HG03442 (cell line): ENCODE measurements around the gene ASCC1.
"Not testable (repeated sequence)": the region's sequence is repeated elsewhere in the genome, so short reads cannot be mapped to it uniquely, and the experiment has no call there.

Source experiments
- ATAC-seq: cut with Tn5 transposase; IDR thresholded peaks from one replicate; pipeline ENCODE4 v1.9.1; 2021; ENCODE audit warnings: mild to moderate bottlenecking, moderate library complexity; ENCODE audit not compliant: unreplicated experiment

Gene ASCC1

DNA sequence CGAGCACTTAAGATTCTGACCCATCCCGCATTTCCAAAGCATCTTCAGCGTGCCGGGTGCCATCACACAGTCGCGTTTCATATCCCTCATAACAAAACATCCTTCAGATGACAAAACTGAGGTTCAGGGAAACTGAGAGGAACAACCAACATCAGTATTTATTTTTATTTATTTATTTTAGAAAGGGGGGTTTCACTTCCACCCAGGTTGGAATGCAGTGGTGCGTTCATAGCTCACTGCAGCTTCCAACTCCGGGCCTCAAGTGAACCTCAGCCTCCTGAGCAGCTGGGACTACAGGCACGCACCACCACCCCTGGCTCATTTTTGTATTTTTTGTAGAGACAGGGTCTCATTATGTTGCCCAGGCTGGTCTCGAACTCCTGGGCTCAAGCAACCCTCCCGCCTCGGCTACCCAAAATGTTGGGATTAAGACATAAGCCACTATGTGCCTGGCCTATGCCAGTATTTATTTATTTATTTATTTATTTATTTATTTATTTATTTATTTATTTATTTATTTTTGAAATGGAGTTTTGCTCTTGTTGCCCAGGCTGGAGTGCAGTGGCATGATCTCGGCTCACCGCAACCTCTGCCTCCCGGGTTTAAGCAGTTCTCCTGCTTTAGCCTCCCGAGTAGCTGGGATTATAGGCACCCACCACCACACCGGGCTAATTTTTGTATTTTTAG, 33.2 kb upstream of the ASCC1 start:
- not testable (repeated sequence) for ATAC-seq

DNA sequence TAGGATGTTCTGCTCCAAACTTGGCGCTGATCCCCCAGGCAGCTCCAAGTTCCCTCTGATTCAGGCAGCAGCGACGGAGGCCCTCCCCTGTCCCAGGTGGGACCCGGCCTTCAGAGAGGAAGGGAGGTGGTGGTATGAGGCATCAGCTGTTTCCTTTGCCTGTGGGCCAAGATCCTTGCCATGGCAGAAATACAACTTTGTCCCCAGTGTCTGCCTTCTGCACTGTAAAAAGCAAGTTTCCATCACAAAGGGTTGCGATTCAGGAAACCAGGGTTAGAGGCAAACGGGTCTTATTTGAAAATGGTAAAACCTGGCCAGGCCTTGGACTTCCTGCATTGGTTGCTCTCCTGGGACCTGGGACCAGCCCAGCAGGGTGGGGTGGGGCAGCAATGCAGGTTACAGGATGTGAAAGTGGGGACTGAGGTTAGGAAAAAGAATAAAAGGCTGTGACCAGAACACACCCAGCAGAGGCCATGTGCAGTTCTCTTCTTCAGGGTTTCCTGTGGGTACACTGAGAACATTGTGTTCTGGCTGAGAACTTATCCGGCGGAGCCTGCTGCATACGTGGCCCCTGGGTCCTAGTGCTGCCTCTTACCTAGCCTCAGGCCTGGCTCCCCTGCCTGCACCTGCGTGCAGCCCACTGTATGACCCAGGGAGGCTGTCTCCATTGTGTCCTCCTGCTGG, 32.5 kb upstream of the ASCC1 start:
- ATAC-seq = peak; percentile 78

GRCh38 chr10:72245949-72246525, 30.0 kb upstream of the ASCC1 start:
- ATAC-seq = no peak

GRCh38 chr10:72244573-72245038, 28.5 kb upstream of the ASCC1 start:
- ATAC-seq = no peak

DNA sequence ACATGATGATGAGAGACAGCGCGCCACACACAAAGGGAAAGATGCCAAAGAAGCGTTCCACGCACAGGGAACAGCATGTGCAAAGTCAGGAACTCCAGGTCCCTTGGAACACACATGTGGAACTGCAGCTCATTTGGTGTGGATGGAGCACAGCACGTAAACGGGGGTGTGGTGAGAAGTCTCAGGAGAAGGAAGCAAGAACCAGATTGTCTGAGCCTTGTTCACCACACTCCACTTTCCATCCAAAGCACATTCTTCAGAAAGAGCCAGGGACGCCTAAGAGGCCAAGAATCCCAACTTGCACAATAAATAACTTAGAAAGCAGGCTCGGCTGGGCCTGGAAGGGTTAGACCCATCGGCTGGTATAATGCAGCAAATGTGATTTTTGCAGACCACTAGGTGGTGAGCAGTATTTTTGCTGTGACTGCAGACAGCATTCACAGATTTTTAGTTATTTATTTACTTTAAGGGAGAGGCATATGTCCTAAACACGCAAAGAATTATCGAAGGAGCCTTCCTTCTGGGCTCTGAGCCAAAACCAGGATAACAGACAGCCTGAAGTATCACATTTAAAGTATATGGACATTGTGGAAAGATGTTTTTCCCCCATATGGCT, 27.9 kb upstream of the ASCC1 start:
- no peak for ATAC-seq

GRCh38 chr10:72242675-72243074, 26.6 kb upstream of the ASCC1 start:
- ATAC-seq = no peak

DNA sequence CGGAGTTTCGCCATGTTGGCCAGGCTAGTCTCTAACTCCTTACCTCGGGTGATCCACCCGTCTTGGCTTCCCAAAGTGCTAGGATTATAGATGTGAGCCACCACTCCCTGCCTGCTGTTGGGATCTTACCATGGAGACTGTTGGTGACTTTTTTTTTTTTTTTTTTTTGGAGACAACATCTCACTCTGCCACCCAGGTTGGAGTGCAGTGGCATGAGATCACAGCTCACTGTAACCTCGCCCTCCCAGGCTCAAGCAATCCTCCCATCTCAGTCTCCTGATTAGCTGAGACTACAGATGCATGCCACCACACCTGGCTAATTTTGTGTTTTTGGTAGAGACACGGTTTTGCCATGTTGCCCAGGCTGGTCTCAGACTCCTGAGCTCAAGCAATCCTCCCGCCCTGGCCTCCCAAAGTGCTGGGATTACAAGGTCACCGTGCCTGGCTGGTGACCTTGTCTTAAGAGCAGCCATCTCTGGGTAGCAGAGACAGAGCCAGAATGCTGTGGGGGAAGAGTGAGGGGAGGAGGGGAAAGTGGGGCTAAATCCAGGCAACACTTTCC, 25.7 kb upstream of the ASCC1 start:
- ATAC-seq = no peak

- ATAC-seq = no peak
These were observed 24.3 kb upstream of the ASCC1 start for GRCh38 chr10:72240371-72240770.

DNA sequence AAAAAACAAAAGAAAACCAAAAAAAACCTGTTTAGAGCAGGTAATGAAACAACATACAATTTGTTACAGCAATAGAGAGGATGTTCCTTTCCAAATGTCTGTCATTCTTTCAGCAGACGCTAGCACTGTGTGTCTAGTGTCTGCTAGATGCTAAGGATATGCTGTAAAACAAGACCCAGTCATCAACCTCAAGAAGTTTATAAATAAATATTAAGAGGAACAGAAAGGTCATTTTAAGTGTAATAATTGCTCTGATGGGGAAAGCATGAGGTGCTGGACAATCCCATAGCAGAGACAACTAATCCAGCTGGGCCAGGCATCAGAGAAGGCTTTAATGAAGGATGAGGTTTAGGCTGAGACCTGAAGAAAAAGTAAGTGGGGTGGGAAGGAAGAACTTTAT, 23.3 kb upstream of the ASCC1 start:
- ATAC-seq = no peak

- ATAC-seq = no peak
These were observed 22.5 kb upstream of the ASCC1 start for GRCh38 chr10:72238392-72239175.

DNA sequence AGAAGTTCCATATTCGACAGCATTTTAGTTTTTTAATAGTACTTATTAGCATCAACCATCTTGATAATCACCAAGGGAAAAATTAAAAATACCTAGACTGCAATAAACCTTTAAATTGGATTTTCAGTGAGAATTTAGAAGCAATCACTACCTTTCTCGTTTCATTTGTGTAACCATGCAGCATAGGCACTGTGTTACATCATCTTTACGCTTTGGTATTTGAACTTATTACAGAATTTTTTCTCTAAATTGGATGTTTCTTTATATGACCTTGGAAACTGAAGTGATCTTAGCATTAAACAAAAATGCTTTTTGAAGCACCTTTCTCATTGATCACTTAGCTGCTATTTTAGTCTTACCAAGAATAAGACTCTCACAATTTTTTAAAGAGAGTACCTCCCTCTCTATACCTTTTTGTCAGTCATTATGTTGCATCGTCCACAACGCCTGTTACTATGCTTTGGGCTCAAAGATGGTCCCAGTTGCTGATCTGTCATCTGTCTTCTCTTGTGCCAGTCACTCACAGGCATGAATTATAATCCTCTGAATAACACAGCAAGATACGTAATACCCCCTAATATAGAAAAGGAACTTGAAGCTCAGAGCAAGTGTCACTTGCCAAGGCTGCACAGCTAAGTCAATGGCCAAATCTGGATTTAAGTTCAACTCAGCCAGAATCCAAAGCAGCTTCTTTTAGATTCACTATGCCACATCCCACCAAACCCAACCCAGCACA, 19.6 kb upstream of the ASCC1 start:
- ATAC-seq = no peak

DNA sequence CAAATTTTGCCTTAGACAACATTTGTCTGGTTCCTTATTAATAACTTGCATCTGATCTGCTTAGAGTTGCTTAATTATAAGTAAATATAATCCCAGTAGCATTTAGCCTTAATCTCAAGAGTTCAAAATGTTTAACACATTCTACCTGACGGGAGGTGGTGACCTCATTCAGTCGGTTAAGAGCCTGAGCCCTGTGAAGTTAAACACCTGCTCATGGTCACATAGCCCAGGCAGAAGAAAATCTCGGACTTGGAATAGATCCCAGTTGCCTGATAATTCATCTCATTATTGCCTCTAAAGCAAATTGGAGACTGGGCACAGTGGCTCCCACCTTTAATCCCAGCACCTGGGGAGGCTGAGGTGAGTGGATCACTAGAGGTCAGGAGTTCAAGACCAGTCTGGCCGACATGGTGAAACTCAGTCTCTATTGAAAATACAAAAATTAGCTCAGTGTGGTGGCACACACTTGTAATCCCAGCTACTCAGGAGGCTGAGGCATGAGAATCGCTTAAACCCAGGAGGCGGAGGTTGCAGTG, 18.6 kb upstream of the ASCC1 start:
- ATAC-seq = no peak

GRCh38 chr10:72233621-72234020, 17.5 kb upstream of the ASCC1 start:
- ATAC-seq = no peak

- ATAC-seq = no peak
These were observed 13.5 kb upstream of the ASCC1 start for GRCh38 chr10:72229261-72230251.

- ATAC-seq = no peak
These were observed 12.3 kb upstream of the ASCC1 start for GRCh38 chr10:72228318-72228751.

GRCh38 chr10:72227826-72228225, 11.8 kb upstream of the ASCC1 start:
- ATAC-seq = no peak

- no peak for ATAC-seq
These were observed 10.4 kb upstream of the ASCC1 start for GRCh38 chr10:72226418-72227027.

GRCh38 chr10:72224191-72224590, 8.1 kb upstream of the ASCC1 start:
- not testable (repeated sequence) for ATAC-seq
